SIG-M5 (cell line): Measurements from ENCODE around the gene NEU1.
"Not testable (repeated sequence)": the region's sequence is repeated elsewhere in the genome, so short reads cannot be mapped to it uniquely, and the experiment has no call there.

Source experiments
- DNase-seq: peaks from one replicate; lab custom pipeline; 2025; lab: John Stamatoyannopoulos, UW

The NEU1 gene

GRCh38 chr6:31838968-31839367 is 23.7 kb downstream of the NEU1 start:
- no peak for DNase-seq

GRCh38 chr6:31838114-31838553 is 24.5 kb downstream of the NEU1 start:
- not testable (repeated sequence) for DNase-seq

GRCh38 chr6:31837369-31838113 is 25.1 kb downstream of the NEU1 start:
- DNase-seq, result no peak

GRCh38 chr6:31836474-31837368 is 25.9 kb downstream of the NEU1 start:
- DNase-seq, result no peak

- no peak for DNase-seq
These were observed 26.6 kb downstream of the NEU1 start for GRCh38 chr6:31836047-31836473.

- DNase-seq, result no peak
These were observed 28.0 kb downstream of the NEU1 start for GRCh38 chr6:31834367-31835250.

- DNase-seq, result no peak
These were observed 31.0 kb downstream of the NEU1 start for GRCh38 chr6:31831350-31832215.

GRCh38 chr6:31830886-31831335 is 31.7 kb downstream of the NEU1 start:
- DNase-seq, result no peak

GRCh38 chr6:31829633-31830283 is 32.9 kb downstream of the NEU1 start:
- DNase-seq, result no peak

GRCh38 chr6:31827286-31828079 is 35.1 kb downstream of the NEU1 start, which contains the start of gene HSPA1B:
TSS of gene HSPA1B (plus strand) at chr6:31827738. CDS start at chr6:31827951, 213 bp downstream.
- DNase-seq, result peak; percentile 100

- no peak for DNase-seq
These were observed 35.8 kb downstream of the NEU1 start for GRCh38 chr6:31826793-31827285.

GRCh38 chr6:31825553-31825952 is 37.1 kb downstream of the NEU1 start:
- no peak for DNase-seq

- DNase-seq, result not testable (repeated sequence)
These were observed 38.9 kb downstream of the NEU1 start for GRCh38 chr6:31823592-31824196.

GRCh38 chr6:31822036-31822821 is 40.4 kb downstream of the NEU1 start:
- DNase-seq, result peak; percentile 36

- no peak for DNase-seq
These were observed 41.2 kb downstream of the NEU1 start for GRCh38 chr6:31821301-31822035.

GRCh38 chr6:31820399-31820798 is 42.2 kb downstream of the NEU1 start:
- DNase-seq, result not testable (repeated sequence)

- no peak for DNase-seq
These were observed 42.7 kb downstream of the NEU1 start for GRCh38 chr6:31819871-31820299.
